ENCODE data around the gene TTC28.

GRCh38 chr22:28604966-28605761, 74.5 kb downstream of the TTC28 start:
- no peak for TF ChIP-seq CTCF (IDR thresholded peaks at IDR 0.05)
- TF ChIP-seq POLR2A (IDR thresholded peaks at IDR 0.05): no peak

Data from heart left ventricle (tissue), 13 donors.